GM23248 (cell line): ENCODE results near the gene ANKEF1.

Source experiments
- EZH2 ChIP-seq: fragments of 200-600 bp; sonication (generic); IDR thresholded peaks from 2 replicates; pipeline ENCODE4 v1.6.1; 2018; ENCODE audit warnings: antibody characterized with exemption, mild to moderate bottlenecking; ENCODE audit not compliant: insufficient read depth, poor library complexity, severe bottlenecking
- EZH2phosphoT487 ChIP-seq: fragments of 200-600 bp; sonication (generic); IDR thresholded peaks from 2 replicates; pipeline ENCODE4 v1.6.1; 2018; ENCODE audit warnings: antibody characterized with exemption, moderate library complexity, mild to moderate bottlenecking, low read depth; ENCODE audit not compliant: insufficient read depth

DNA sequence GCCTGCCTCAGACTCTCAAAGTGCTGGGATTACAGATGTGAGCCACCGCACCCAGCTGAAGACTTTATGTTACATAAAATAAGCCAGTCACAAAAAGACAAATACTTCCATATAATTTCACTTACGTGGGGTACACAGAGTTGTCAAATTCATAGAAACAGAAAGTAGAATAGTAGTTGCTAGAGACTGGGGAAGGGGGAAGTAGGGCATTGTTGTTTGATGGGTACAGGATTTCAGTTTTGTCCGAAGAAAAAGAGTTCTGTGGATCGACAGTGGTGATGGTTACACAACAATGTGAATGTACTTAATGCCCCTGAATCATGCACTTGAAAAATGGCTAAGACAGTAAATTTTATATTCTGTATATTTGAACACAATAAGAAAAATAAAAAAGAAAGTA lies 41.6 kb upstream of the ANKEF1 start:
- TF ChIP-seq EZH2 (no peak), EZH2phosphoT487 (no peak)
